Measurements from ENCODE around the gene DSCAML1. TPM values are rescaled to one million over a fixed set of nuclear protein-coding genes. Genes with fewer than 3 reads are reported as not detected.

DSCAML1 gene
- total RNA-seq, 1 experiment from 2014 or later = not detected

DNA sequence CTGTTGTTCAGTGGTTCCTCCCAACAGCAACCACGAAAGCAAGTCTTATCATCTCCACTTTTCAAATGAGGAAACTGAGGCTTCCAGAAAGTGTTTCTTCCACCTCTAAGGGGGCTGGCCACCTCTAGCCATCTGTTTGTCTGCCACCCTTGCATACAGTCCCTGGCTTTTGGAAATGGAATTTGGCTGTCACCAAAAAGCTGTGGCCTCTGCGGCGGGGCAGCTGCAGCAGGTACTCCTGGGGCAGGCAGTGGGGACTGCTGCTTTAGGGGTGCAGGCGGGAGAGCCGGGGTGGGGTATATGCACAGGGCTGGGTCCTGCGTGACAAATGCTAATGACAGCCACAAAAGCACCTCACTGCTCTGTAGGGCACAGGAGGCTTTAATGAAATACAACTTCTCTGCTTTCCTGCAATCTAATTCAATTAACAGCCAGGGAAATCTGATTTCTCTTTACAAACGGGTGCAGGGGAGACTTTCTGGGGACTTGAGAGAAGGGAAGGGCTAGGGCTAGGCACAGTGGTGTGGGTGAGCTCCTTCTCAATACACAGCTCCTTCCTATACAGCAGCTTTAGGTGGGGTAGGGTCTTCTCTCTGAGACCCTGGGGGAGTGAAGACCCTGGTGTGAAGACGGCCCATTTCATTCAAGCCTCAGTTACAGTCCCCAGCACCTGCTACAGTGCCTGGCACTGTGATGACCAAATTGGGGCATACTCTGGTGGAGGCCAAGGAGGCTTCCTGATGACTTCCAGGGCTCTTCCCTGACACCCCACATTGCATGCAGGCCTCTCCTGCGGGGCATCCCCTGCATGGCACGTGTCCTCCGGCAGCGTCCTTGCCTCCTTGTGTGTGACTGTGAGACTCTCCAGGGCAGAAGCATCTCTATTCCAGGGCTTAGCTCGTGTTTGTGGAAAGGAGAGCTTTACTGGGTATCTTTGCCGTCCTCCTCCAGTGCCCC lies 307.7 kb downstream of the DSCAML1 start:
- BruUV-seq (replicated peaks) = no TSS peak
- no peak for ATAC-seq
- H3F3A ChIP-seq (ENCODE audit: low read length, unreplicated experiment) = no peaks in the 10 kb centered on the region
- no peaks in the 10 kb centered on the region for H3K4me1 ChIP-seq (ENCODE audit: insufficient read depth, low read length)
- no peak for DNase-seq
- peaks cover 67% of the 10 kb centered on the region for H3K27me3 ChIP-seq (ENCODE audit: low read length)
- POLR2A ChIA-PET (ENCODE audit: unreplicated experiment) = no interaction called here
- H4K20me1 ChIP-seq (ENCODE audit: low read length) = no peaks in the 10 kb centered on the region
- H3K9ac ChIP-seq (ENCODE audit: low read length) = no peak overlapping the region
- H3K4me3 ChIP-seq (ENCODE audit: low read length) = no peak overlapping the region
- intact Hi-C loops (cut with micrococcal nuclease) = no loop called here
- H3K79me2 ChIP-seq (ENCODE audit: low read length) = no peaks in the 10 kb centered on the region
- H3K36me3 ChIP-seq (ENCODE audit: low read depth, low read length) = no peaks in the 10 kb centered on the region
- H3K4me2 ChIP-seq (ENCODE audit: low read length) = no peak overlapping the region
- CTCF ChIA-PET = no interaction called here
- no peaks in the 10 kb centered on the region for H3K9me2 ChIP-seq (replicated peaks; ENCODE audit: low read length)
- no peaks in the 10 kb centered on the region for H3K9me3 ChIP-seq (ENCODE audit: low read length)
- no peak overlapping the region for H3K27ac ChIP-seq (ENCODE audit: low read length)
- no peak overlapping the region for H2AFZ ChIP-seq (ENCODE audit: low read length)
- TF ChIP-seq EZH2phosphoT487 (IDR thresholded peaks at IDR 0.05; ENCODE audit: borderline replicate concordance, low read length) (no peak), EZH2 (IDR thresholded peaks at IDR 0.05; ENCODE audit: low read length, unreplicated experiment) (no peak)
- TF ChIP-seq, protein P1, sequence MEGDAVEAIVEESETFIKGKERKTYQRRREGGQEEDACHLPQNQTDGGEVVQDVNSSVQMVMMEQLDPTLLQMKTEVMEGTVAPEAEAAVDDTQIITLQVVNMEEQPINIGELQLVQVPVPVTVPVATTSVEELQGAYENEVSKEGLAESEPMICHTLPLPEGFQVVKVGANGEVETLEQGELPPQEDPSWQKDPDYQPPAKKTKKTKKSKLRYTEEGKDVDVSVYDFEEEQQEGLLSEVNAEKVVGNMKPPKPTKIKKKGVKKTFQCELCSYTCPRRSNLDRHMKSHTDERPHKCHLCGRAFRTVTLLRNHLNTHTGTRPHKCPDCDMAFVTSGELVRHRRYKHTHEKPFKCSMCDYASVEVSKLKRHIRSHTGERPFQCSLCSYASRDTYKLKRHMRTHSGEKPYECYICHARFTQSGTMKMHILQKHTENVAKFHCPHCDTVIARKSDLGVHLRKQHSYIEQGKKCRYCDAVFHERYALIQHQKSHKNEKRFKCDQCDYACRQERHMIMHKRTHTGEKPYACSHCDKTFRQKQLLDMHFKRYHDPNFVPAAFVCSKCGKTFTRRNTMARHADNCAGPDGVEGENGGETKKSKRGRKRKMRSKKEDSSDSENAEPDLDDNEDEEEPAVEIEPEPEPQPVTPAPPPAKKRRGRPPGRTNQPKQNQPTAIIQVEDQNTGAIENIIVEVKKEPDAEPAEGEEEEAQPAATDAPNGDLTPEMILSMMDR (conservative IDR thresholded peaks at IDR 0.05; ENCODE audit: low read depth, low read length) = no peak

DNA sequence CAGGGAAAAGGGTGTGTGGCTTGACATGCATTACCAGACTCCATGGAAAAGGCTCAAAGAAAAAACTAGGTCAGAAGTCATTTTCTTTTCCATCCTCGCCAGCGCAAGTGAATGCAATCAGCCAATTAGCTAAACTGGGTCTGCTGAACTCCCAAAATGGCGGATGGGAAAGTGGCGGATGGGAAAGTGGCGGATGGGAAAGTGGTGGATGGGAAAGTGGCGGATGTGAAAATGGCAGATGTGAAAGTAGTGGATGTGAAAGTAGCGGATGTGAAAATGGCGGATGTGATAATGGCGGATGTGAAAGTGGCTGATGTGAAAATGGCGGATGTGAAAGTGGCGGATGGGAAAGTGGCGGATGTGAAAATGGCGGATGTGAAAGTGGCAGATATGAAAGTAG lies 311.0 kb downstream of the DSCAML1 start:
- Histone ChIP-seq H3F3A (ENCODE audit: low read length, unreplicated experiment) (no peaks in the 10 kb centered on the region), H3K4me1 (ENCODE audit: insufficient read depth, low read length) (no peaks in the 10 kb centered on the region), H2AFZ (ENCODE audit: low read length) (no peak overlapping the region), H4K20me1 (ENCODE audit: low read length) (no peaks in the 10 kb centered on the region), H3K27ac (ENCODE audit: low read length) (no peak overlapping the region), H3K27me3 (ENCODE audit: low read length) (peaks cover 77% of the 10 kb centered on the region), H3K4me3 (ENCODE audit: low read length) (no peak overlapping the region), H3K9me3 (ENCODE audit: low read length) (no peaks in the 10 kb centered on the region), H3K9ac (ENCODE audit: low read length) (no peak overlapping the region), H3K9me2 (replicated peaks; ENCODE audit: low read length) (no peaks in the 10 kb centered on the region), H3K79me2 (ENCODE audit: low read length) (no peaks in the 10 kb centered on the region), H3K4me2 (ENCODE audit: low read length) (no peak overlapping the region), H3K36me3 (ENCODE audit: low read depth, low read length) (no peaks in the 10 kb centered on the region)
- TF ChIP-seq, protein P1 (conservative IDR thresholded peaks at IDR 0.05; ENCODE audit: low read depth, low read length) = no peak
- TF ChIP-seq EZH2 (IDR thresholded peaks at IDR 0.05; ENCODE audit: low read length, unreplicated experiment) (no peak), EZH2phosphoT487 (IDR thresholded peaks at IDR 0.05; ENCODE audit: borderline replicate concordance, low read length) (no peak)
- ATAC-seq = no peak
- POLR2A ChIA-PET (ENCODE audit: unreplicated experiment) = no interaction called here
- no TSS peak for BruUV-seq (replicated peaks)
- intact Hi-C loops (cut with micrococcal nuclease) = no loop called here
- CTCF ChIA-PET = no interaction called here
- DNase-seq = no peak

DNA sequence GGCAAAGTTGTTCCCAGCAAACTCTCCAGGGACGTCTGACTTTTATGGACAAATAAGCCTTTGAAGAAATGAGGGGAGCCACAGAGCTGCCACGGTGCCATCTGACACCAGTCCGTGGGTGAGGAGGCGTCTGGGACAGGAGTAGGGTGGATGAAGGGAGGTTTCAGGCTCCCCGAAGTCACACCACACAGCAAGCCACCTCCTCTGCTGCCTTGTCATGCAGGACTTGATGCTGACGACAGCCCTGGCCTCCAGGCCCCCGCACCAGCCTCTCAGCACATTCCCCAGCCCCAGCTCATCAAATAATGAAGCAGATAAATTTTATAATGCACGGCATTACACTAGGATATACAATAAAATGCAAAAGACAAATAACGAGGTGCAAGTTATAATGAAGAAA lies 312.9 kb downstream of the DSCAML1 start:
- Histone ChIP-seq H3K27me3 (ENCODE audit: low read length) (peaks cover 58% of the 10 kb centered on the region), H3K4me3 (ENCODE audit: low read length) (no peak overlapping the region), H2AFZ (ENCODE audit: low read length) (no peak overlapping the region), H3K4me1 (ENCODE audit: insufficient read depth, low read length) (no peaks in the 10 kb centered on the region), H4K20me1 (ENCODE audit: low read length) (no peaks in the 10 kb centered on the region), H3K27ac (ENCODE audit: low read length) (no peak overlapping the region), H3K36me3 (ENCODE audit: low read depth, low read length) (no peaks in the 10 kb centered on the region), H3K9ac (ENCODE audit: low read length) (no peak overlapping the region), H3K9me3 (ENCODE audit: low read length) (no peaks in the 10 kb centered on the region), H3K79me2 (ENCODE audit: low read length) (no peaks in the 10 kb centered on the region), H3F3A (ENCODE audit: low read length, unreplicated experiment) (no peaks in the 10 kb centered on the region), H3K9me2 (replicated peaks; ENCODE audit: low read length) (no peaks in the 10 kb centered on the region), H3K4me2 (ENCODE audit: low read length) (no peak overlapping the region)
- DNase-seq = no peak
- intact Hi-C loops (cut with micrococcal nuclease) = no loop called here
- ChIA-PET POLR2A (ENCODE audit: unreplicated experiment) (no interaction called here), CTCF (no interaction called here)
- no peak for ATAC-seq
- TF ChIP-seq EZH2 (IDR thresholded peaks at IDR 0.05; ENCODE audit: low read length, unreplicated experiment) = no peak
- TF ChIP-seq, protein P1 (conservative IDR thresholded peaks at IDR 0.05; ENCODE audit: low read depth, low read length) = no peak
- TF ChIP-seq EZH2phosphoT487 (IDR thresholded peaks at IDR 0.05; ENCODE audit: borderline replicate concordance, low read length) = no peak
- no TSS peak for BruUV-seq (replicated peaks)
